Stomach (tissue), 9 donors: ENCODE results near the gene IGHMBP2. TPM values are rescaled to one million over a fixed set of nuclear protein-coding genes. Genes with fewer than 3 reads are reported as not detected.

Experiments used
- DNase-seq, 2 donors: peaks; one replicate each; pipeline versions ENCODE4 v3.0.0 to v3.0.0-alpha.2; 2013 to 2019
- H3K27ac ChIP-seq, 5 donors: fragments of 200-600 bp in 4 of 5; sonication (generic) in 4 of 5; one replicate each; pipeline ENCODE4 v1.5.1; 2013 to 2019; ENCODE audit warnings: mild to moderate bottlenecking in 1 of 5, moderate library complexity in 1 of 5
- H3K27me3 ChIP-seq, 3 donors: fragments of 200-600 bp; sonication (generic); one replicate each; pipeline ENCODE4 v1.5.1; 2017 to 2019; ENCODE audit warnings: mixed run types in 1 of 3
- H3K36me3 ChIP-seq, 4 donors: fragments of 200-600 bp; sonication (generic); 1 replicate in 3 of 4; 2 replicates in 1 of 4; pipeline ENCODE4 v1.5.1; 2016 to 2019
- H3K4me1 ChIP-seq, 4 donors: fragments of 200-600 bp; sonication (generic); one replicate each; pipeline ENCODE4 v1.5.1; 2016 to 2019
- H3K4me3 ChIP-seq, 4 donors: fragments of 200-600 bp; sonication (generic) in 3 of 4; one replicate each; pipeline ENCODE4 v1.5.1; 2016 to 2019; ENCODE audit warnings: mild to moderate bottlenecking in 1 of 4
- H3K9me3 ChIP-seq, 4 donors: fragments of 200-600 bp; sonication (generic); one replicate each; pipeline ENCODE4 v1.5.1; 2016 to 2019
- EP300 ChIP-seq: sonication (generic); formaldehyde crosslinking; IDR thresholded peaks from one replicate; pipeline ENCODE4 v1.6.1; 2017; ENCODE audit warnings: antibody characterized with exemption
- POLR2A ChIP-seq, 4 donors: fragments of 450-650 bp; IDR thresholded peaks; one replicate each; pipeline ENCODE4 v1.6.1; 2016; ENCODE audit warnings: antibody characterized with exemption in 4 of 4, control low read depth in 2 of 4, mild to moderate bottlenecking in 1 of 4, moderate library complexity in 1 of 4
- POLR2AphosphoS5 ChIP-seq, 3 donors: sonication (generic); formaldehyde crosslinking; IDR thresholded peaks; one replicate each; pipeline ENCODE4 v1.6.1; 2016; ENCODE audit warnings: antibody characterized with exemption in 3 of 3
- intact Hi-C: fragments of 100-400 bp; cut with DNase I; formaldehyde crosslinking; loops from one replicate; pipeline ENCODE4 v1.15.1; 2023; ENCODE audit warnings: low total_unique reads
- polyA plus RNA-seq, 3 donors: library from polyadenylated mRNA; stranded (reverse); fragments of 200-250 nt; gene quantifications; one replicate each; pipeline ENCODE4 v1.2.3, GENCODE V29; 2013
- total RNA-seq, 5 donors: library from RNA; depleted of rRNA; stranded (reverse); fragments of >200 nt; gene quantifications; one replicate each; pipeline versions ENCODE4 v1.1.0 to v1.2.3, GENCODE V29; 2014 to 2016
- TF ChIP-seq, protein P1 (sequence below), 7 experiments: fragments of 450-650 bp in 4 of 7; fragments of 200-600 bp in 3 of 7; sonication (generic) in 3 of 7; IDR thresholded peaks; one replicate each; pipeline ENCODE4 v1.5.1; 2016 to 2019; ENCODE audit warnings: antibody characterized with exemption in 7 of 7, control low read depth in 2 of 7, mild to moderate bottlenecking in 1 of 7
- donor health status: healthy with polysubstance abuse.
- donor health status: Bipolar disorder and iron deficiency.
- donor health status: healthy.

Gene IGHMBP2
- total and polyA plus RNA-seq, 8 donors, result 8.8 to 133 (median 13.7) TPM

DNA sequence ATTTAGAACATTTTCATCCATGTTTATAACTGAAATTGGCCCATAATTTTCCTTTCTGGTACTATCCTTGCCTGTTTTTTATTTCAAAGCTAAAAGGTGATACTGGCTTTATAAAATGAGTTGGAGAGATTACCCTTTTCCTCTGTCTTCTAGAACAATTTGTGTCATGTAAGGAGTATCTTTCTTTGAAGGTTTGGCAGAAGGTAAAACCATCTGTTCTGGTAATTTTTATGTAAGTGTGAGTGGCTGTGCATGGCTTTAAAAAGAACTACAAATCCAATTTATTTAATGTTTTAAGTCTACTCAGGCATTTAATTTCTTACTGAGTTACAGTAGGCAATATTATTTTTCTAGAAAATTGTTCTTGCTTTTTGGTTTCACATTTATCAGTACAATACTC lies 84.8 kb downstream of the IGHMBP2 start:
- intact Hi-C loops, result no loop called here
- Histone ChIP-seq H3K4me3 (no peak overlapping the region), H3K27ac (no peak overlapping the region), H3K9me3 (peaks cover 0 to 9% (median 0%) of the 10 kb centered on the region in 4 donors), H3K36me3 (no peaks in the 10 kb centered on the region), H3K4me1 (no peaks in the 10 kb centered on the region), H3K27me3 (peaks cover 0 to 36% (median 11%) of the 10 kb centered on the region in 3 donors)
- no peak for DNase-seq
- TF ChIP-seq POLR2A (IDR thresholded peaks at IDR 0.05) (no peak), EP300 (no peak), POLR2AphosphoS5 (IDR thresholded peaks at IDR 0.05) (no peak)
- TF ChIP-seq, protein P1, sequence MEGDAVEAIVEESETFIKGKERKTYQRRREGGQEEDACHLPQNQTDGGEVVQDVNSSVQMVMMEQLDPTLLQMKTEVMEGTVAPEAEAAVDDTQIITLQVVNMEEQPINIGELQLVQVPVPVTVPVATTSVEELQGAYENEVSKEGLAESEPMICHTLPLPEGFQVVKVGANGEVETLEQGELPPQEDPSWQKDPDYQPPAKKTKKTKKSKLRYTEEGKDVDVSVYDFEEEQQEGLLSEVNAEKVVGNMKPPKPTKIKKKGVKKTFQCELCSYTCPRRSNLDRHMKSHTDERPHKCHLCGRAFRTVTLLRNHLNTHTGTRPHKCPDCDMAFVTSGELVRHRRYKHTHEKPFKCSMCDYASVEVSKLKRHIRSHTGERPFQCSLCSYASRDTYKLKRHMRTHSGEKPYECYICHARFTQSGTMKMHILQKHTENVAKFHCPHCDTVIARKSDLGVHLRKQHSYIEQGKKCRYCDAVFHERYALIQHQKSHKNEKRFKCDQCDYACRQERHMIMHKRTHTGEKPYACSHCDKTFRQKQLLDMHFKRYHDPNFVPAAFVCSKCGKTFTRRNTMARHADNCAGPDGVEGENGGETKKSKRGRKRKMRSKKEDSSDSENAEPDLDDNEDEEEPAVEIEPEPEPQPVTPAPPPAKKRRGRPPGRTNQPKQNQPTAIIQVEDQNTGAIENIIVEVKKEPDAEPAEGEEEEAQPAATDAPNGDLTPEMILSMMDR (IDR thresholded peaks at IDR 0.05), result no peak

Other genes with a start within 250 kb of the IGHMBP2 start
- 1 to 10 TPM in 1 of 5 donors, not detected in 4; 3.5 TPM for gene GAL, start 219.3 kb upstream of the IGHMBP2 start, total RNA-seq
- gene GAL, start 219.3 kb upstream of the IGHMBP2 start, polyA plus RNA-seq, result 1 to 10 TPM in 2 of 3 donors, not detected in 1; 1.7 to 5.7 TPM
- gene TESMIN, start 152.4 kb upstream of the IGHMBP2 start, total RNA-seq, result 10 to 100 TPM in 2 of 5 donors, 1 to 10 TPM in 3; 1.0 to 16.3 (median 4.9) TPM
- 1 to 10 TPM; 3.1 to 3.3 (median 3.2) TPM for gene TESMIN, start 152.4 kb upstream of the IGHMBP2 start, polyA plus RNA-seq
- 100 to 1,000 TPM in 1 of 5 donors, 10 to 100 TPM in 4; 17.0 to 103 (median 61.7) TPM for gene CPT1A, start 62.0 kb upstream of the IGHMBP2 start, total RNA-seq
- gene CPT1A, start 62.0 kb upstream of the IGHMBP2 start, polyA plus RNA-seq, result 10 to 100 TPM in 2 of 3 donors, 1 to 10 TPM in 1; 7.0 to 10.5 (median 10.3) TPM
- gene MRPL21, start 59 bp upstream of the IGHMBP2 start, total RNA-seq, result 100 to 1,000 TPM in 2 of 5 donors, 10 to 100 TPM in 3; 30.6 to 185 (median 56.7) TPM
- gene MRPL21, start 59 bp upstream of the IGHMBP2 start, polyA plus RNA-seq, result 100 to 1,000 TPM in 1 of 3 donors, 10 to 100 TPM in 2; 92.1 to 112 (median 93.1) TPM
- gene MRGPRD, start 77.1 kb downstream of the IGHMBP2 start, total RNA-seq, result under 1 TPM in 1 of 5 donors, not detected in 4; 0.92 TPM
- gene MRGPRD, start 77.1 kb downstream of the IGHMBP2 start, polyA plus RNA-seq, result not detected
- gene MRGPRF, start 109.4 kb downstream of the IGHMBP2 start, total RNA-seq, result 100 to 1,000 TPM in 1 of 5 donors, 10 to 100 TPM in 4; 16.2 to 123 (median 83.9) TPM
- gene MRGPRF, start 109.4 kb downstream of the IGHMBP2 start, polyA plus RNA-seq, result 10 to 100 TPM in 1 of 3 donors, 1 to 10 TPM in 2; 6.7 to 23.4 (median 7.8) TPM
- gene TPCN2, start 145.0 kb downstream of the IGHMBP2 start, total RNA-seq, result 10 to 100 TPM in 4 of 5 donors, 1 to 10 TPM in 1; 6.4 to 66.1 (median 33.0) TPM
- 10 to 100 TPM; 16.4 to 29.8 (median 19.7) TPM for gene TPCN2, start 145.0 kb downstream of the IGHMBP2 start, polyA plus RNA-seq